ENCODE results near the gene RPL27A.

RPL27A gene

DNA sequence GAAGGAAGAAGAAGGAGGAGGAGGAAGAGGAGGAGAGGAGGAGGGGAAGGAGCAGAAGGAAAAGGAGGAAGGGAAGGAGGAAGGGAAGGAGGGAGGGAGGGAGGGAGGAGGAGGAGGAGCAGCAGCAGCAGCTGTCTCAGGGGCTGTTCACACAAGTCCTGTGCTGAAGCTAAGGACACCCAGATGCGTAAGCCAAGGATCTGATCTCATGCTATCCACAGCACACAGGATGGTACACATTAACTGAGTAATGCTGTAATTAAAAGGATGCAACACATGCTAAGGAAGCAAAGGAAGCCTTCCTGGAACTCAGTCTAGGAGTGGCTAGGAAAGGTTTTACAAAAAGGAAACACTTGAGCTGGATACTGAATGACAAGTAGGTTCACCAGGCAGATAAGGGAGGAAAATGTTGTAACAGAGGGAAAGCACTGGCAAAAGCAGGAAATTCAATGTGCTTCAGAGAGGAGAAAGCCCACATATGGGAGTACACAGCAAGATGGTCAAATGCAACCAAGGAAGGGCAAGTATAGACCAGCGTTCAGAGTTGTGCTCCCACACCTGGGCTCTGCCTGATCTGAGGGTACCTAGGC, 32.1 kb upstream of the RPL27A start:
- Histone ChIP-seq H3K4me1 (ENCODE audit: insufficient read depth, poor library complexity, severe bottlenecking) (peaks cover 7% of the 10 kb centered on the region), H3K4me3 (ENCODE audit: severe bottlenecking) (no peak overlapping the region), H3K9me3 (ENCODE audit: severe bottlenecking) (no peaks in the 10 kb centered on the region), H3K27ac (ENCODE audit: poor library complexity, severe bottlenecking) (no peak overlapping the region), H3K36me3 (ENCODE audit: low read depth) (peaks cover 8% of the 10 kb centered on the region; the same call in 1 of the 2 replicates), H3K27me3 (ENCODE audit: insufficient read depth, poor library complexity, severe bottlenecking) (no peaks in the 10 kb centered on the region)
- ATAC-seq (ENCODE audit: low read depth): no peak
- TF ChIP-seq, protein P1, sequence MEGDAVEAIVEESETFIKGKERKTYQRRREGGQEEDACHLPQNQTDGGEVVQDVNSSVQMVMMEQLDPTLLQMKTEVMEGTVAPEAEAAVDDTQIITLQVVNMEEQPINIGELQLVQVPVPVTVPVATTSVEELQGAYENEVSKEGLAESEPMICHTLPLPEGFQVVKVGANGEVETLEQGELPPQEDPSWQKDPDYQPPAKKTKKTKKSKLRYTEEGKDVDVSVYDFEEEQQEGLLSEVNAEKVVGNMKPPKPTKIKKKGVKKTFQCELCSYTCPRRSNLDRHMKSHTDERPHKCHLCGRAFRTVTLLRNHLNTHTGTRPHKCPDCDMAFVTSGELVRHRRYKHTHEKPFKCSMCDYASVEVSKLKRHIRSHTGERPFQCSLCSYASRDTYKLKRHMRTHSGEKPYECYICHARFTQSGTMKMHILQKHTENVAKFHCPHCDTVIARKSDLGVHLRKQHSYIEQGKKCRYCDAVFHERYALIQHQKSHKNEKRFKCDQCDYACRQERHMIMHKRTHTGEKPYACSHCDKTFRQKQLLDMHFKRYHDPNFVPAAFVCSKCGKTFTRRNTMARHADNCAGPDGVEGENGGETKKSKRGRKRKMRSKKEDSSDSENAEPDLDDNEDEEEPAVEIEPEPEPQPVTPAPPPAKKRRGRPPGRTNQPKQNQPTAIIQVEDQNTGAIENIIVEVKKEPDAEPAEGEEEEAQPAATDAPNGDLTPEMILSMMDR (IDR thresholded peaks at IDR 0.05; ENCODE audit: poor library complexity, severe bottlenecking): no peak
- DNase-seq (ENCODE audit: low spot score): no peak

DNA sequence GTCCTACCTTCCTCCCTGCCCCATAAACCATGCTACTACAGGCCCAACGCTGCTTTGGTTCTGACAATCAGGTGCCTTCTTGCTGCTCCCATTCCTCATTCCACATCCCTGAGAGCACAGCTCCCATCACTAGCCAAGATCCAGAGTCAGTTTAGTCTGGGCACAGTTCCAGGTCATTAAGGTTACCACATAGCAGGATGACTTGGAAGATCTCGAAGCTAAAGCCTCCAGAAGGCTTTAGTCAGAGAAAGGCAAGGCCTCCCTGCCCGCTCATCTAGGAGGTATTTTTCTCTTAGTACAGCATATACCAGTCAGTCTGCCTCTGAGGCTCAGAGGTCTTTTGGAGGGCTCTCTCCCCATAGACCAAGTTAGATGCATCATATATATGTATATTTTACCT, 30.5 kb upstream of the RPL27A start:
- H3K27me3 ChIP-seq (ENCODE audit: insufficient read depth, poor library complexity, severe bottlenecking): no peaks in the 10 kb centered on the region
- DNase-seq (ENCODE audit: low spot score) (no peak), ATAC-seq (ENCODE audit: low read depth) (peak; percentile 94)
- H3K9me3 ChIP-seq (ENCODE audit: severe bottlenecking): no peaks in the 10 kb centered on the region
- H3K4me1 ChIP-seq (ENCODE audit: insufficient read depth, poor library complexity, severe bottlenecking): peaks cover 7% of the 10 kb centered on the region
- H3K27ac ChIP-seq (ENCODE audit: poor library complexity, severe bottlenecking): no peak overlapping the region
- H3K36me3 ChIP-seq (ENCODE audit: low read depth): peaks cover 8% of the 10 kb centered on the region; the same call in 1 of the 2 replicates
- H3K4me3 ChIP-seq (ENCODE audit: severe bottlenecking): no peak overlapping the region
- TF ChIP-seq, protein P1 (IDR thresholded peaks at IDR 0.05; ENCODE audit: poor library complexity, severe bottlenecking): no peak

DNA sequence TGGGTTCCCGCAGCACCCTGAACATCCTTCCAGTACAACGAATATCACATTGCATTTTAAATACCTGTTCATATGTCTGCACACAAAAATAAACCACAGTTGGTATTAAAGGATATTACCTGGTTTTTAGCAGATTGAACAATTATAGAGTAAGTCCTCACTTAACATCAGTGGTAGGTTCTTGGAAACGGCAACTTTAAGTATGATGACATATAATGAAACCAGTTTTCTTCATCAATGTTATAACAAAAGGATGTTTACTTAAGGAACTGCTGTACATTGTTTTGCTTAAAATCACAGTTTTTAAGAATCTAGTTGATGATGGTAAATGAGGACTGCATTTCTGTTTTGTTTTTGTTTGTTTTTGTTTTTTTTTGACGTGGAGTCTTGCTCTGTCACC, 28.1 kb upstream of the RPL27A start:
- TF ChIP-seq, protein P1 (IDR thresholded peaks at IDR 0.05; ENCODE audit: poor library complexity, severe bottlenecking): no peak
- H3K4me1 ChIP-seq (ENCODE audit: insufficient read depth, poor library complexity, severe bottlenecking): peaks cover 3% of the 10 kb centered on the region
- H3K9me3 ChIP-seq (ENCODE audit: severe bottlenecking): no peaks in the 10 kb centered on the region
- no peak for DNase-seq (ENCODE audit: low spot score)
- H3K4me3 ChIP-seq (ENCODE audit: severe bottlenecking): no peak overlapping the region
- H3K36me3 ChIP-seq (ENCODE audit: low read depth): peaks cover 3% of the 10 kb centered on the region; the same call in 1 of the 2 replicates
- H3K27me3 ChIP-seq (ENCODE audit: insufficient read depth, poor library complexity, severe bottlenecking): no peaks in the 10 kb centered on the region
- no peak for ATAC-seq (ENCODE audit: low read depth)
- H3K27ac ChIP-seq (ENCODE audit: poor library complexity, severe bottlenecking): no peak overlapping the region

DNA sequence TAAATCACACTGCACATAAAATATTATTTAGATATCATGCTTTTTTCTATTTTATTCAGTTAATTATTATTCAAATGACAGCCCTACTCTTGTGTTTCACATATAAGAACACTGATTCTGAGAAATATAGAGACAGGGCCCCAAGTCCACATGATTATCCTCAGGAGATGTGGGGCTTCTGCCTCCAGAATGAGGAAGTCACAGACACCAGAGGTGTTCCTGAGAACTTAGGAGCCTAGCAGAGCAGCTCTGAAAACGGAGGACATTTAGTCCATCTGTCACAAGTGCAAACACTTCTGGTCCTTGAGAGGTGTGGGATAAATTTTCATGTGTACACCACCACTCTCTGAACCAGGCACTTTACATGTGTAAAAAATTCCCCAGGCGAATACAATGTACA, 26.3 kb upstream of the RPL27A start:
- H3K27ac ChIP-seq (ENCODE audit: poor library complexity, severe bottlenecking): no peak overlapping the region
- no peaks in the 10 kb centered on the region for H3K27me3 ChIP-seq (ENCODE audit: insufficient read depth, poor library complexity, severe bottlenecking)
- no peaks in the 10 kb centered on the region; the same call in 1 of the 2 replicates for H3K36me3 ChIP-seq (ENCODE audit: low read depth)
- no peaks in the 10 kb centered on the region for H3K4me1 ChIP-seq (ENCODE audit: insufficient read depth, poor library complexity, severe bottlenecking)
- TF ChIP-seq, protein P1 (IDR thresholded peaks at IDR 0.05; ENCODE audit: poor library complexity, severe bottlenecking): no peak
- no peaks in the 10 kb centered on the region for H3K9me3 ChIP-seq (ENCODE audit: severe bottlenecking)
- H3K4me3 ChIP-seq (ENCODE audit: severe bottlenecking): no peak overlapping the region
- no peak for DNase-seq (ENCODE audit: low spot score)
- ATAC-seq (ENCODE audit: low read depth): no peak

DNA sequence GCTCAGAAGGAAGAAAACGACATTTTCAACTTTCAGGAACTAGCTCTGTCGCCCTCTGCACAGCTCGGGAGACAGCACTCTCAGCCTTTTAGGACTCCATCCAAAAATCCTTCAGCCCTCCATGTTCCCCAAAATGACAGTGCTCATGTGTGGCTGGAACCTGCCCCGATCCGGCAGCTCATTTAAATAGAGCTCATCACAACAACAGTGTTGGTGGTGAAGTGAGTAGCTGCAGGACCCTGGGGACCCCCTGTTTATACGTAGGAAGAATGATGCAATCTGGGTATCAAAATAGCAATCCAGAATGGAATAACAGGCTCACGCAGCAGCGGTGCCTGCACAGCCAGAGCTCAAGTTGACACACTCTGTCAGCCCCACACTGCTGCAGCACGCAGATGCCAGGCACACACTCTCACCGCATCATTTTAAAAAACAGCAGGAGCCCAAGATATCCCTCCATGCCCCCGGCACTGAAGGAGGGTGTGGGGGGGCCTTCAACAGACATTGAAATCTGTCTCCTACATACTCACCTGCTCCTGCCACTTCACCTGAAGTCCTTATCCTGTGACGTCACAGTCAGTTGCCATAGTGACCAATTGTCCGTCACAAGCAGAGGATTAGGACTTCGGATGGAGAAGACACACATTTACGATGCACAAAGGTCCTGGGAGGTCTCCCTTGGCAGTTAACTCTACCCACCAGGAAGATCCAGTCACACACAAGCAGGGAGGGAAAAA, 24.1 kb upstream of the RPL27A start:
- Histone ChIP-seq H3K4me1 (ENCODE audit: insufficient read depth, poor library complexity, severe bottlenecking) (no peaks in the 10 kb centered on the region), H3K36me3 (ENCODE audit: low read depth) (no peaks in the 10 kb centered on the region), H3K27me3 (ENCODE audit: insufficient read depth, poor library complexity, severe bottlenecking) (no peaks in the 10 kb centered on the region), H3K4me3 (ENCODE audit: severe bottlenecking) (no peak overlapping the region), H3K9me3 (ENCODE audit: severe bottlenecking) (no peaks in the 10 kb centered on the region), H3K27ac (ENCODE audit: poor library complexity, severe bottlenecking) (no peak overlapping the region)
- DNase-seq (ENCODE audit: low spot score) (no peak), ATAC-seq (ENCODE audit: low read depth) (no peak)
- TF ChIP-seq, protein P1 (IDR thresholded peaks at IDR 0.05; ENCODE audit: poor library complexity, severe bottlenecking): no peak
